ENCODE data around the gene ZSCAN31. TPM values are rescaled to one million over a fixed set of nuclear protein-coding genes. Genes with fewer than 3 reads are reported as not detected.
A peak's percentile ranks its signal among the peaks of the same experiment; 100 is the strongest.

The ZSCAN31 gene
- total RNA-seq, 1 experiment from 2014 or later, result 10.1 TPM

- no TSS peak for BruUV-seq (replicated peaks)
- ChIA-PET RAD21 (ENCODE audit: low non-redundant PET in 1 of 2, low total read pairs in 2 of 2, uncharacterized antibody in 2 of 2, unreplicated experiment in 2 of 2) (no interaction called here), POLR2A (interaction anchor here (1.0 to 2.0 kb wide), 5 partner anchors 14 to 49 kb away, joined by 3 to 14 read pairs (median 9); partner anchors contain the start of gene ZKSCAN3), CTCF (interaction anchor here (1.2 kb wide), 1 partner anchor 21 kb away, joined by 9 read pairs; no protein-coding TSS in a partner anchor)
- Histone ChIP-seq H3K9ac (ENCODE audit: low read length) (peak overlapping the region; percentile 78), H3K9me3 (ENCODE audit: control insufficient read depth in 1 of 2, insufficient read depth in 1 of 2, low read depth in 1 of 2, low read length in 2 of 2) (no peaks in the 10 kb centered on the region), H3K4me2 (ENCODE audit: low read length) (peak overlapping the region; percentile 85), H3K4me1 (ENCODE audit: control insufficient read depth in 1 of 2, insufficient read depth in 2 of 2, low read length in 2 of 2) (peaks cover 13 to 19% of the 10 kb centered on the region in 2 experiments; a peak in 3 of 4 replicates), H3K36me3 (ENCODE audit: control insufficient read depth in 1 of 2, insufficient read depth in 2 of 2, low read length in 2 of 2) (no peaks in the 10 kb centered on the region), H3K79me2 (ENCODE audit: insufficient read depth, low read length) (peaks cover 5% of the 10 kb centered on the region; the same call in 1 of the 2 replicates), H4K20me1 (ENCODE audit: insufficient read depth) (no peaks in the 10 kb centered on the region), H3K27me3 (ENCODE audit: insufficient read depth, low read length) (no peaks in the 10 kb centered on the region), H3K27ac (ENCODE audit: low read depth, low read length) (peak overlapping the region; percentile 77; the same call in 1 of the 2 replicates), H3K4me3 (replicated peaks in 1 of 2; ENCODE audit: low read depth in 1 of 2, low read length in 2 of 2) (peak overlapping the region in 1 of 2 experiments; percentile 77; a peak in 2 of 4 replicates), H3K9me2 (ENCODE audit: insufficient read depth) (no peaks in the 10 kb centered on the region), H2AFZ (ENCODE audit: low read depth, low read length, poor library complexity, severe bottlenecking) (no peak overlapping the region)
- TF ChIP-seq JUND (IDR thresholded peaks at IDR 0.05) (no peak), POLR2A (IDR thresholded peaks at IDR 0.05; ENCODE audit: borderline replicate concordance, extremely low read depth, insufficient read depth, insufficient read length) (no peak), EZH2phosphoT487 (IDR thresholded peaks at IDR 0.05; ENCODE audit: borderline replicate concordance) (no peak), FOSL1 (IDR thresholded peaks at IDR 0.05; ENCODE audit: low read depth) (no peak), SIN3A (IDR thresholded peaks at IDR 0.05; ENCODE audit: low read depth) (no peak), RAD21 (IDR thresholded peaks at IDR 0.05; ENCODE audit: low read depth) (no peak), ZFX (IDR thresholded peaks at IDR 0.05) (no peak), ELF1 (IDR thresholded peaks at IDR 0.05; ENCODE audit: borderline replicate concordance, low read depth) (no peak), POLR2AphosphoS5 (IDR thresholded peaks at IDR 0.05; ENCODE audit: low read depth, low read length) (no peak), TCF7L2 (IDR thresholded peaks at IDR 0.05; ENCODE audit: borderline replicate concordance, extremely low read depth, insufficient read depth, insufficient read length) (no peak)
- no peak for DNase-seq (ENCODE audit: low read depth, low spot score)
- ATAC-seq, result no peak
- intact Hi-C loops (cut with micrococcal nuclease), result loop anchor here (5.0 kb wide), 1 partner anchor 67 kb away; the partner anchor contains the start of gene ZSCAN26
These were observed 1.5 kb downstream of the ZSCAN31 start for GRCh38 chr6:28334286-28335039.

DNA sequence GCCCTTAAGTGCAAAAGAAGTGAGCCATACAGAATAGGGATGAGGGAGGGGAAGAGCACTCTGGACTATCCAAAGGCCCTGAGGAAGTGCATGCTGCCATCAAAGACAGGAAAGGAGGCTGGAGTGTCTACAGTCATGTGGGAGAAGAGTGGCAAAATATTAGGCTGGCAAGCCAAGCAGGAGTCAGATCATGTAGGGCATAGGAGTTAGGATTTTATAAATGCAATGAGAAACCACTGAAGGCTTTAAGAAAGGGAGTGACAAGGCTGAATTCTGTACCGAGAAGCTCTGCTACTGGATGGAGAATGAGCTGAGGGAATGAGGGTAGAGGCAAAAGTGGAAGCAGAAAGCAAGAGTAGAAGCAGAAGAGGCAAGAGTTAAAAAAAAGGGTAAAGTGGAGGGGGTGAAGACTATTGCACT is 2.3 kb downstream of the ZSCAN31 start:
- H4K20me1 ChIP-seq (ENCODE audit: insufficient read depth), result no peaks in the 10 kb centered on the region
- no peaks in the 10 kb centered on the region for H3K36me3 ChIP-seq (ENCODE audit: control insufficient read depth in 1 of 2, insufficient read depth in 2 of 2, low read length in 2 of 2)
- no TSS peak for BruUV-seq (replicated peaks)

More for the DNA sequence above, 2.3 kb downstream of the ZSCAN31 start:
- Histone ChIP-seq H3K4me1 (ENCODE audit: control insufficient read depth in 1 of 2, insufficient read depth in 2 of 2, low read length in 2 of 2) (peaks cover 13 to 19% of the 10 kb centered on the region in 2 experiments; a peak in 3 of 4 replicates), H3K4me2 (ENCODE audit: low read length) (no peak overlapping the region), H3K9me2 (ENCODE audit: insufficient read depth) (no peaks in the 10 kb centered on the region), H3K79me2 (ENCODE audit: insufficient read depth, low read length) (peaks cover 5% of the 10 kb centered on the region; the same call in 1 of the 2 replicates), H3K27me3 (ENCODE audit: insufficient read depth, low read length) (no peaks in the 10 kb centered on the region), H3K9ac (ENCODE audit: low read length) (no peak overlapping the region), H2AFZ (ENCODE audit: low read depth, low read length, poor library complexity, severe bottlenecking) (no peak overlapping the region), H3K27ac (ENCODE audit: low read depth, low read length) (no peak overlapping the region), H3K4me3 (replicated peaks in 1 of 2; ENCODE audit: low read depth in 1 of 2, low read length in 2 of 2) (no peak overlapping the region), H3K9me3 (ENCODE audit: control insufficient read depth in 1 of 2, insufficient read depth in 1 of 2, low read depth in 1 of 2, low read length in 2 of 2) (no peaks in the 10 kb centered on the region)
- intact Hi-C loops (cut with micrococcal nuclease), result no loop called here
- RAD21 ChIA-PET (ENCODE audit: low non-redundant PET in 1 of 2, low total read pairs in 2 of 2, uncharacterized antibody in 2 of 2, unreplicated experiment in 2 of 2), result no interaction called here
- no peak for ATAC-seq
- no peak for DNase-seq (ENCODE audit: low read depth, low spot score)
- TF ChIP-seq ELF1 (IDR thresholded peaks at IDR 0.05; ENCODE audit: borderline replicate concordance, low read depth) (no peak), POLR2A (IDR thresholded peaks at IDR 0.05; ENCODE audit: borderline replicate concordance, extremely low read depth, insufficient read depth, insufficient read length) (no peak), SRF (IDR thresholded peaks at IDR 0.05; ENCODE audit: low read depth) (no peak), EGR1 (IDR thresholded peaks at IDR 0.05; ENCODE audit: low read depth) (no peak), ZNF274 (IDR thresholded peaks at IDR 0.05; ENCODE audit: low read depth, low read length) (no peak), JUND (IDR thresholded peaks at IDR 0.05) (no peak), FOSL1 (IDR thresholded peaks at IDR 0.05; ENCODE audit: low read depth) (no peak), ZBTB33 (IDR thresholded peaks at IDR 0.05; ENCODE audit: extremely low read depth, insufficient replicate concordance, low read length) (no peak), TCF7L2 (IDR thresholded peaks at IDR 0.05; ENCODE audit: borderline replicate concordance, extremely low read depth, insufficient read depth, insufficient read length) (no peak)
- TF ChIP-seq, protein P1, sequence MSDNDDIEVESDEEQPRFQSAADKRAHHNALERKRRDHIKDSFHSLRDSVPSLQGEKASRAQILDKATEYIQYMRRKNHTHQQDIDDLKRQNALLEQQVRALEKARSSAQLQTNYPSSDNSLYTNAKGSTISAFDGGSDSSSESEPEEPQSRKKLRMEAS (IDR thresholded peaks at IDR 0.05), result no peak
- CTCF ChIA-PET, result no interaction called here
- POLR2A ChIA-PET, result no interaction called here
